WI38 (cell line): ENCODE results near the gene CEMIP2.

Experiments used
- H3K4me3 ChIP-seq: 2 replicates; pipeline ENCODE4 v1.5.1; 2011; ENCODE audit warnings: low read depth, mild to moderate bottlenecking, control low read depth, low read length
- CTCF ChIP-seq: IDR thresholded peaks from 2 replicates; pipeline ENCODE4 v1.5.1; 2012; ENCODE audit warnings: low read depth, mild to moderate bottlenecking, control low read depth, low read length

Gene CEMIP2

DNA sequence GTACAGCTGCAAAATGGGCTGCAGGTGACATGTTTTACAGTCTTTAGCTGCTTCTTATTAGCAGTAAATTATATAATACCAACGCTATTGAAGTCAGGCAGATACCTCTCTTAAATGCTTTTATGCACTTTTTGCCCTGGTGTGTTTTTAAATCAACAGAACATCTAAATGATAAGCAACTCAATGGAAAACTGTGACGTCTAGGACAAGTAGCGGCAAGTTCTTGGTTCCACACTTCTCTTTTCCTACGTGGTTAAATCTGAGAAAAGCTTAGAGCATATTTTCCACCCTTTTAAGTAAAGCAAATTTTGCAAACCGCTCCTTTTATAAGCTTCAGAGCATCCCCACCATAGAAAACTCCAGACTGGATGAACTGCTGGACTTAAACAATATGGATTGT lies 58.1 kb downstream of the CEMIP2 start:
- no peak for TF ChIP-seq CTCF
- H3K4me3 ChIP-seq: no peak overlapping the region

GRCh38 chr9:71709384-71709783 lies 58.9 kb downstream of the CEMIP2 start:
- H3K4me3 ChIP-seq: no peak overlapping the region
- no peak for TF ChIP-seq CTCF

- TF ChIP-seq CTCF: no peak
- H3K4me3 ChIP-seq: no peak overlapping the region
Observed at GRCh38 chr9:71706176-71706575, 62.1 kb downstream of the CEMIP2 start.

DNA sequence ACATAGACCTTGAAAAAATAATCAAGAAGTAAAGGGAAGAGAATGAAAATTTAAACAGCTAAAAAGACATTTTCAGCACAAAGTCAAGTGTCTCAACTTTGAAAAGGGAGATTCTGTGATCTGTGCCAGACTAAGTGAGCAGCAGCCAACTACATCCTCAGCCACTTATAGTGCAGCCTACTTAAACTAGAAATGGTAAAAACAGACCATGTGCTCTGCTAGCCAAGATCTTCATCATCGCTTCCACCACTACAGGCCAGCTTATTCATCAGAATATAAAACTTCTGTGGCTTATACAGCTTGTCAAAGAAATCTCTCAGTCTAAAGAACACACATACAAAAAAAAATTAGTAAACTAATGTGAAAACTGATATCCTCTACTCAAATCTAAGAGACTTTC lies 63.5 kb downstream of the CEMIP2 start:
- no peak for TF ChIP-seq CTCF
- H3K4me3 ChIP-seq: no peak overlapping the region

DNA sequence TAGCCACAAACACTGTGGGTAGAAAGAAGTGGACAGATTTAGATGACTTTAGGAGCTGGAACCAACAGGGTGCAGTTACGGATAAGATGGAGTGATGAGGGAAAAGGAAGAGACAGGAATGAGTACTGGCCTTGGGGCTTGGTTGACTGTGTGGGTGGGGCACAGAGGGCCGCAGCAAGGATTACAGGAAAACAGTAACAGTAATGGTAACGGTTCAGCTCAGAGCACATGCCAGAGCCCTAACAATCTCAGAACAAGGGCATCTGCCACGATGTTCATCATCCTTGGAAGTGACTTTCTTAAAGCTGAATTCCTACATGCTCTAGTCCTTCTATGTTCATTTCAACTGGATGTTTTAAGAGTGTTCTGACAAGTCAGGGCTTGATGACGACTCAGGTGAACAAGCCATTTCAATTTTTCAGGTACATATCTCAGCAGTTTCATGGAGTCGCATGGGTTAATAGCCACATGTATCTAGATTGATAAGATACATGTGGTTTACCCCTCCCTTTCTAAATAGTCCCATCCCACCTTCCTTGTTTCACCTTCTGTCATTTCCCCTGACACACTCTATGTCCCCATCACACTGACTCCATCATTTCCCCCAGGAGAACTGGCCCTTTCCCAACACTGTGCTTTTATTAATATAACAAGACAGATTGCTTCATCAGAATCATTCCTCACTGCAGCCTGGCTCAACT lies 65.0 kb downstream of the CEMIP2 start:
- no peak overlapping the region for H3K4me3 ChIP-seq
- no peak for TF ChIP-seq CTCF

GRCh38 chr9:71697882-71698281 lies 70.4 kb downstream of the CEMIP2 start:
- no peak for TF ChIP-seq CTCF
- no peak overlapping the region for H3K4me3 ChIP-seq

GRCh38 chr9:71694332-71694731 lies 74.0 kb downstream of the CEMIP2 start:
- no peak for TF ChIP-seq CTCF
- H3K4me3 ChIP-seq: no peak overlapping the region
